ENCODE data around the gene PRUNE2.
A peak's percentile ranks its signal among the peaks of the same experiment; 100 is the strongest.

PRUNE2 gene

GRCh38 chr9:76585487-76586389 lies 320.2 kb downstream of the PRUNE2 start:
- no peak for FAIRE-seq
- DNase-seq (ENCODE audit: insufficient read length, low spot score), result no peak

- no peak for DNase-seq (ENCODE audit: insufficient read length, low spot score)
- no peak for FAIRE-seq
Observed at GRCh38 chr9:76583256-76583655, 322.7 kb downstream of the PRUNE2 start.

- FAIRE-seq, result no peak
- no peak for DNase-seq (ENCODE audit: insufficient read length, low spot score)
Observed at GRCh38 chr9:76581731-76582130, 324.2 kb downstream of the PRUNE2 start.

DNA sequence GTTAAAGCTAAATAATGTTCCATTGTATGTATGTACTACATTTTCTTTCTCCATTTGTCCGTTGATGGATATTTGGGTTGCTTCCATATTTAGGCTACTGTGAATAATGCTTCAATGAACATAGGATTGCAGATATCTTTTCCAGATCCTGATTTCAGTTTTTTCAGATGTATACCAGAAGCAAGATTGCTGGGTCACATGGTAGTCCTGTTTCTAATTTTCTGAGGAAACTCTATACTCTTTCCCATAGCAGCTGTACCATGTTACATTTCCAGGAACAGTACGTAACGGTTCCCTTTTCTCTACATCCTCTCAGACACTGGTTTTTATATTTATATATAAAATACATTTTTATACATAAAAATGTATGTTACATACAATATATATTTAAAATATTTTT lies 325.1 kb downstream of the PRUNE2 start:
- DNase-seq (ENCODE audit: insufficient read length, low spot score) (no peak), FAIRE-seq (no peak)

DNA sequence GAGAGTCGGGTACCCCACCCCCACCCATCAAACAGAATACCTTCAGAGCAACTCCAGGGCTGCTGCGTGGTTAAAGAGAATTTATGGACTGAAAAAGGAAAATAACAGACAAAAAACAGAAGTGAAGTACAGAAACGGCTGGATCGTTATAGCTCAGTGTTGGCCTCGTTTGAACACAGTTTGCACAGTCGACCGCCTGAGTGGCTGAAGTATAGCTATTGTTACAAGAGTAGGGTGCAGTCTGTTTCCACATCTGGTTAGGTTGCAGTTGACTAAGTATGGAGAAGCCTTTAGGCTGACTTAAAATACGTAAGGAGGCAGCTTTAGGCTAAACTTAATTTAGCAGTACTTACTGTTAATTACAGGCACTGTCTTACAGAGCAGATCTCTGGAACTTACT lies 325.7 kb downstream of the PRUNE2 start:
- DNase-seq (ENCODE audit: insufficient read length, low spot score), result no peak
- no peak for FAIRE-seq

- peak; percentile 19 for DNase-seq (ENCODE audit: insufficient read length, low spot score)
- no peak for FAIRE-seq
Observed at GRCh38 chr9:76576344-76576743, 329.6 kb downstream of the PRUNE2 start.

- FAIRE-seq, result no peak
Observed at GRCh38 chr9:76575761-76576160, 330.2 kb downstream of the PRUNE2 start.

GRCh38 chr9:76573905-76574760 lies 331.8 kb downstream of the PRUNE2 start:
- DNase-seq (ENCODE audit: insufficient read length, low spot score), result no peak
- no peak for FAIRE-seq

More at GRCh38 chr9:76575761-76576160, 330.2 kb downstream of the PRUNE2 start:
- no peak for DNase-seq (ENCODE audit: insufficient read length, low spot score)

- DNase-seq (ENCODE audit: insufficient read length, low spot score) (no peak), FAIRE-seq (no peak)
Observed at GRCh38 chr9:76573408-76573807, 332.5 kb downstream of the PRUNE2 start.

DNA sequence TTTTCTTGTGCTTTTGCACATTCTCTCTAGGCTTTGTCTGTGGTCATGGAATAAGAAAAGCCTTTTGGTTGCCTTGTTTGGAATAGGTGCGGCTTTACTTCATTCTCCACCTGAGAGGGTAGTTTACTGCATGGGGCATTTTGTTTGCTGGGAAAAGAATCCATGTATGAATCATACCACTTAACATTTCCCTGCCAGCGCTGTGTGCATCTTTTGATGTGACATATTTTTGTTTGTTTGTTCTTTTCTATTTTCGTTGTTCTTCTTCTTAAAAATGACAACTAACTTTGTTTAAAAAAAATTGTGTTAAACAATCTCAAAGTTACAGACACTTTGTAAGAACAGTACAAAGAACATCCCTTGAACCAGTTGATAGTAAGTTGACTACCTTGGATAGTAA lies 333.8 kb downstream of the PRUNE2 start:
- DNase-seq (ENCODE audit: insufficient read length, low spot score) (no peak), FAIRE-seq (no peak)

- no peak for FAIRE-seq
- DNase-seq (ENCODE audit: insufficient read length, low spot score), result no peak
Observed at GRCh38 chr9:76571743-76572146, 334.2 kb downstream of the PRUNE2 start.

DNA sequence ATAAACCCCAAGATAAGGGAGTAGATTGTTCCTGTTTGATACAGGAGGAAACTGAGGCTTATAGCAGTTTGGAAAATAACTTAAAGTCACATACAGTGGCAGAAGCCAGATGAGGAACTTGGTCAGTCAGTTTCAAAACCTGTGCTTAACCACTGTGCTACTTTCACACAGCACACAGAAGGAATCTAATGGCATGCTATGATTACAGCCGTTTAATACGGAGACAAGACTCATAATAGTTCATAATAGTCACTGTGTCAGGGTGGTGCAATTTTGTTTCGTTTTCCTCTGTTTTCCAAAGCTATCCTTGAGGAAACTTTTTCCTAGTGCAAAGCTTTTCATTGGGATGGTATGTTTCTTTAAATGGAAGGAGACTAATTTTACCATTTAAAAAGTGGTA lies 334.6 kb downstream of the PRUNE2 start:
- FAIRE-seq (no peak), DNase-seq (ENCODE audit: insufficient read length, low spot score) (no peak)

DNA sequence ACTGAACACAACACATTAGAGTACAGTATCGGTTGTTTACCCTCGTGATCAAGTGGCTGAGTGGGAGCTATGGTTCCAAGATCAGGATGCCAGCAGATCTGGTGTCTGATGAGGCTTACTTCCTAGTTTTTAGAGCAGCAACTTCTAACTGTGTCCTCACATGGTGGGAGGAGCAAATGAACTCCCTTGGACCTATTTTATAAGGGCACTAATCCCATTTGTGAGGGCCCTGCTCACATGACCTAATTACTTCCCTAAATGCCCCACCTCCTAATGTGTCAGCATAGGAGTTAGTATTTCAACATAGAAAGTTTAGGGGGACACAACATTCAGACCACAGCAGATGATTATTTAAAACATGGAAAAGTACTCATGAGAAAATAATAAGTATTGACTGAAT lies 335.1 kb downstream of the PRUNE2 start:
- no peak for FAIRE-seq
- DNase-seq (ENCODE audit: insufficient read length, low spot score), result no peak

DNA sequence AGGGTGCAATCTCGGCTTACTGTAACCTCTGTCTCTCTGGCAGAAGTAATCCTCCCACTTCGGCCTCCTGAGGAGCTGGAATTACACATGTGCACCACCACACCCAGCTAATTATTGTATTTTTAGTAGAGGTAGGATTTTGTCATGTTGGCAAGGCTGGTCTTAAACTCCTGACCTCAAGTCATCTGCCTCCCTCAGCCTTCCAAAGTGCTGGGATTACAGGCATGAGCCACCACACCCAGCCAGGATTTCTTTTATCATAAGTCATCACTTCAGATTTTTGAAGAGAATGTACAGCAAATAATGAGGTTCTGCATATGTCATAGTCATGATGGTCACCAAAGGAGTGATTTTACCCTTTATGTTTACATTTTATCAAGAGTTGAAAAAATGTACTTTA lies 338.8 kb downstream of the PRUNE2 start:
- DNase-seq (ENCODE audit: insufficient read length, low spot score), result no peak
- no peak for FAIRE-seq

DNA sequence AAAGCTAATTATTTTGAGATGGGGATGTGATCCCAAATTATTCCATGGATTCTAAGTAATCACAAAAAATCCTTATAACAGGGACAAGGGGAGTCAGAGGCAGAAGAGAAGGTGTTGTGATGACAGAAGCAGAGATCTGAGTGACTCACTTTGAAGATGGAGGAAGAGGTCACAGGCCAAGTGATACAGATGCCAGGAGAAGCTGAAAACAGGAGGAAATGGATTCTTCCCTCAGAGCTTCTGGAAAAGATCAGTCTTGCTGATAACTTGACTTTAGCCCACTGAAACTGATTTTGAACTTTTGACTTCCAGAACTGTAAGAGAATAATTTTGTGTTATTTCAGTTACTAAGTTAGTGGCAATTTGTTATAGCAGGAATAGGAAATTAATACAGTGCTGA lies 341.6 kb downstream of the PRUNE2 start:
- DNase-seq (ENCODE audit: insufficient read length, low spot score), result no peak
- FAIRE-seq, result no peak

DNA sequence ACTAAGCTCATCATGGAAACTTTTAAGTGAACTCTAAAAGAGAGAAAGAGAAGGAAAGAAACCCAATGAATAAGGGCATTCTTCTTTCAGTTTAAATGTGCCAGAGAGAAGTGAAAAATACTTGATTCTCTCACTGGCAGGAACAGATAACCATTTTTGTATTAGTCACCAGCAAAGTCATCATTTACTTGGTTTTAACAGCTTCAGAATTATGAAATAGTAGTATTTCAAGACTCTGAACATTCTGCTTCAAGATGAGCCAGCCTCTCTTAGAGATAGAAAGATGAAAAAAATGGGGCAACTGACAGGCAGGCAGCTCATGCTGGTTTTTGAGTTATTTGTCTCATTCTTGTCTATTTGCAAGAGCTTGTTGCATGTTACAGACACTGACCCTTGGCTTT lies 343.4 kb downstream of the PRUNE2 start:
- DNase-seq (ENCODE audit: insufficient read length, low spot score), result peak; percentile 19
- no peak for FAIRE-seq

DNA sequence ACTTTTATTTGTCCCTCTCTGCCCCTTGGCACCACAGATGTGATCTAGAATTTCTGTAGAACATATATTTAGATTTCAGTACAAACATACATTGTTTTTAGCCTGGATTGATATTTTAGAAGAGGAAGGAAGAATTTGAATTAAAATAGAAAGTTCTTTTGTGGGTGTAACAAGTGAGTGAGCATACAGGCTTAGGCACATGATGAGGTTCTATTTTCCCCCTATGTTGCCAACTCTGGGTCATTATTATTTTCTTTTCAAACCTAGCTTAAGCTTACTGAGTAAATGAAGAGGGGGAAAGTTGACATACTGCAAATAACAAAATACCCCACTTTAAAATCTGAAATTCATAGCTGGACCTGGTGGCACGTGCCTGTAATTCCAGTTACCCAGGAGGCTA lies 344.0 kb downstream of the PRUNE2 start:
- DNase-seq (ENCODE audit: insufficient read length, low spot score), result no peak
- FAIRE-seq, result no peak
